ENCODE measurements around the gene TLE6.
A peak's percentile ranks its signal among the peaks of the same experiment; 100 is the strongest.
"Not testable (repeated sequence)": the region's sequence is repeated elsewhere in the genome, so short reads cannot be mapped to it uniquely, and the experiment has no call there.

TLE6 gene

GRCh38 chr19:2977001-2977745, at the start of gene TLE6:
Gene TLE6, plus strand, starts transcription at chr19:2977564. Its CDS starts 670 bp downstream, at chr19:2978234.
- DNase-seq: peak; percentile 79 to 84
- TF ChIP-seq GATA1 (IDR thresholded peaks at IDR 0.05; ENCODE audit: low read depth, low read length) (no peak), POLR2A (IDR thresholded peaks at IDR 0.05; ENCODE audit: low read length) (no peak)

- TF ChIP-seq POLR2A (IDR thresholded peaks at IDR 0.05; ENCODE audit: low read length) (no peak), GATA1 (IDR thresholded peaks at IDR 0.05; ENCODE audit: low read depth, low read length) (no peak)
- DNase-seq: no peak
Measured at GRCh38 chr19:2933490-2933910, 43.9 kb upstream of the TLE6 start.

- not testable (repeated sequence) for DNase-seq
Measured at GRCh38 chr19:2935863-2936262, 41.5 kb upstream of the TLE6 start.

GRCh38 chr19:2942928-2943640, 34.3 kb upstream of the TLE6 start:
- no peak for TF ChIP-seq GATA1 (IDR thresholded peaks at IDR 0.05; ENCODE audit: low read depth, low read length)
- no peak for TF ChIP-seq POLR2A (IDR thresholded peaks at IDR 0.05; ENCODE audit: low read length)

GRCh38 chr19:2944403-2944774, 33.0 kb upstream of the TLE6 start:
- TF ChIP-seq GATA1 (IDR thresholded peaks at IDR 0.05; ENCODE audit: low read depth, low read length) (no peak), POLR2A (IDR thresholded peaks at IDR 0.05; ENCODE audit: low read length) (no peak)
- no peak for DNase-seq

More at GRCh38 chr19:2942928-2943640, 34.3 kb upstream of the TLE6 start:
- DNase-seq: no peak

- TF ChIP-seq POLR2A (IDR thresholded peaks at IDR 0.05; ENCODE audit: low read length) (peak; percentile 35), GATA1 (IDR thresholded peaks at IDR 0.05; ENCODE audit: low read depth, low read length) (no peak)
- peak; percentile 76 to 83 for DNase-seq
Measured at GRCh38 chr19:2944775-2945574, 32.4 kb upstream of the TLE6 start, which contains the start of gene ZNF77. Gene ZNF77, minus strand, starts transcription at chr19:2944971. Its CDS starts 131 bp downstream, at chr19:2944840.

GRCh38 chr19:2945575-2946184, 31.7 kb upstream of the TLE6 start:
- TF ChIP-seq GATA1 (IDR thresholded peaks at IDR 0.05; ENCODE audit: low read depth, low read length) (no peak), POLR2A (IDR thresholded peaks at IDR 0.05; ENCODE audit: low read length) (no peak)

GRCh38 chr19:2949939-2950285, 27.5 kb upstream of the TLE6 start:
- DNase-seq: peak; percentile 91 to 95
- TF ChIP-seq GATA1 (IDR thresholded peaks at IDR 0.05; ENCODE audit: low read depth, low read length) (peak; percentile 82), POLR2A (IDR thresholded peaks at IDR 0.05; ENCODE audit: low read length) (no peak)

More at GRCh38 chr19:2945575-2946184, 31.7 kb upstream of the TLE6 start:
- no peak for DNase-seq

GRCh38 chr19:2950286-2951124, 26.9 kb upstream of the TLE6 start:
- DNase-seq: peak; percentile 99
- TF ChIP-seq POLR2A (IDR thresholded peaks at IDR 0.05; ENCODE audit: low read length): peak; percentile 89
- TF ChIP-seq GATA1 (IDR thresholded peaks at IDR 0.05; ENCODE audit: low read depth, low read length): no peak

- TF ChIP-seq POLR2A (IDR thresholded peaks at IDR 0.05; ENCODE audit: low read length): no peak
- TF ChIP-seq GATA1 (IDR thresholded peaks at IDR 0.05; ENCODE audit: low read depth, low read length): no peak
Measured at GRCh38 chr19:2952953-2953481, 24.3 kb upstream of the TLE6 start.

GRCh38 chr19:2957160-2957559, 20.2 kb upstream of the TLE6 start:
- DNase-seq: no peak
- no peak for TF ChIP-seq POLR2A (IDR thresholded peaks at IDR 0.05; ENCODE audit: low read length)
- no peak for TF ChIP-seq GATA1 (IDR thresholded peaks at IDR 0.05; ENCODE audit: low read depth, low read length)

More at GRCh38 chr19:2952953-2953481, 24.3 kb upstream of the TLE6 start:
- no peak for DNase-seq

GRCh38 chr19:2960120-2960519, 17.2 kb upstream of the TLE6 start:
- TF ChIP-seq POLR2A (IDR thresholded peaks at IDR 0.05; ENCODE audit: low read length): no peak
- TF ChIP-seq GATA1 (IDR thresholded peaks at IDR 0.05; ENCODE audit: low read depth, low read length): no peak
- DNase-seq: no peak

All from erythroblast (primary cell).